Measurements from ENCODE around the gene MAPK11.

The MAPK11 gene

GRCh38 chr22:50260801-50261614 lies 9.2 kb downstream of the MAPK11 start:
- no peak for DNase-seq (ENCODE audit: low read depth in 2 of 2)

- no peak for DNase-seq (ENCODE audit: low read depth in 2 of 2)
Measured at GRCh38 chr22:50260434-50260800, 9.8 kb downstream of the MAPK11 start.

GRCh38 chr22:50259302-50259701 lies 10.9 kb downstream of the MAPK11 start:
- DNase-seq (ENCODE audit: low read depth in 2 of 2), result no peak

- no peak for DNase-seq (ENCODE audit: low read depth in 2 of 2)
Measured at GRCh38 chr22:50258361-50259292, 11.6 kb downstream of the MAPK11 start.

- DNase-seq (ENCODE audit: low read depth in 2 of 2), result no peak
Measured at GRCh38 chr22:50257451-50258360, 12.5 kb downstream of the MAPK11 start.

- DNase-seq (ENCODE audit: low read depth in 2 of 2), result no peak
Measured at GRCh38 chr22:50257041-50257440, 13.1 kb downstream of the MAPK11 start.

GRCh38 chr22:50256258-50256862 lies 13.8 kb downstream of the MAPK11 start:
- DNase-seq (ENCODE audit: low read depth in 2 of 2), result no peak

GRCh38 chr22:50255607-50256006 lies 14.6 kb downstream of the MAPK11 start:
- no peak for DNase-seq (ENCODE audit: low read depth in 2 of 2)

GRCh38 chr22:50255099-50255498 lies 15.1 kb downstream of the MAPK11 start:
- no peak for DNase-seq (ENCODE audit: low read depth in 2 of 2)

GRCh38 chr22:50253941-50254340 lies 16.2 kb downstream of the MAPK11 start:
- no peak for DNase-seq (ENCODE audit: low read depth in 2 of 2)

GRCh38 chr22:50253046-50253915 lies 16.9 kb downstream of the MAPK11 start:
- no peak for DNase-seq (ENCODE audit: low read depth in 2 of 2)

GRCh38 chr22:50252082-50253045 lies 17.8 kb downstream of the MAPK11 start:
- DNase-seq (ENCODE audit: low read depth in 2 of 2), result peak; percentile 47 to 48

GRCh38 chr22:50251477-50252081 lies 18.6 kb downstream of the MAPK11 start:
- no peak for DNase-seq (ENCODE audit: low read depth in 2 of 2)

GRCh38 chr22:50250555-50251476 lies 19.4 kb downstream of the MAPK11 start, which contains the start of gene HDAC10:
Gene HDAC10 (minus strand): TSS chr22:50251265. CDS start chr22:50251032, 233 bp downstream.
- peak; percentile 51 to 56 for DNase-seq (ENCODE audit: low read depth in 2 of 2)

GRCh38 chr22:50250249-50250554 lies 20.0 kb downstream of the MAPK11 start:
- DNase-seq (ENCODE audit: low read depth in 2 of 2), result no peak

- DNase-seq (ENCODE audit: low read depth in 2 of 2), result no peak
Measured at GRCh38 chr22:50249341-50250248, 20.6 kb downstream of the MAPK11 start.
